Caco-2 (cell line): ENCODE data around the gene GRAMD2B. TPM values are rescaled to one million over a fixed set of nuclear protein-coding genes. Genes with fewer than 3 reads are reported as not detected.

Source experiments
- BruUV-seq: library from RNA; stranded (reverse); fragments of 400-500 nt; replicated peaks from 2 replicates; lab custom pipeline; 2021; lab: Mats Ljungman, UMichigan
- CTCF ChIA-PET: fragments of 300-600 bp; sonication (Branson Sonifier 250); formaldehyde crosslinking; loops from one replicate; lab custom pipeline; 2022; ENCODE audit warnings: antibody characterized with exemption; lab: Charles Lee
- POLR2A ChIA-PET: fragments of 300-600 bp; sonication (Branson Sonifier 250); formaldehyde crosslinking; loops from one replicate; lab custom pipeline; 2022; ENCODE audit warnings: antibody characterized with exemption; lab: Charles Lee
- DNase-seq, 2 experiments: peaks; one replicate each; pipeline versions ENCODE4 v3.0.0 to v3.0.0-alpha.2; 2020 to 2022
- H3K27me3 ChIP-seq: replicated peaks from 2 replicates; pipeline ENCODE4 v1.6.0; 2011; ENCODE audit warnings: low read length; ENCODE audit not compliant: control insufficient read depth, insufficient read depth
- H3K36me3 ChIP-seq: 2 replicates; pipeline ENCODE4 v1.5.1; 2011; ENCODE audit warnings: low read length; ENCODE audit not compliant: control insufficient read depth, insufficient read depth
- H3K4me1 ChIP-seq: fragments of 250-450 bp; sonication (Bioruptor Pico); 2 replicates; pipeline ENCODE4 v1.5.1; 2020; ENCODE audit warnings: mild to moderate bottlenecking
- H3K4me3 ChIP-seq: 2 replicates; pipeline ENCODE4 v1.5.1; 2011; ENCODE audit warnings: low read depth, mild to moderate bottlenecking, control low read depth, low read length
- H3K9me3 ChIP-seq: fragments of 250-450 bp; sonication (Bioruptor Pico); 2 replicates; pipeline ENCODE4 v1.5.1; 2020; ENCODE audit warnings: mild to moderate bottlenecking, moderate library complexity
- H3K27ac Mint-ChIP-seq: one replicate; pipeline ENCODE4 v1.8.0; 2022; ENCODE audit warnings: mixed read lengths; ENCODE audit not compliant: unreplicated experiment
- H3K27me3 Mint-ChIP-seq: one replicate; pipeline ENCODE4 v1.8.0; 2022; ENCODE audit warnings: mixed read lengths; ENCODE audit not compliant: insufficient read depth, unreplicated experiment
- H3K36me3 Mint-ChIP-seq: one replicate; pipeline ENCODE4 v1.8.0; 2022; ENCODE audit warnings: mild to moderate bottlenecking, mixed read lengths; ENCODE audit not compliant: insufficient read depth, unreplicated experiment
- H3K4me1 Mint-ChIP-seq: one replicate; pipeline ENCODE4 v1.8.0; 2022; ENCODE audit warnings: low read depth, mixed read lengths; ENCODE audit not compliant: unreplicated experiment
- H3K4me3 Mint-ChIP-seq: one replicate; pipeline ENCODE4 v1.8.0; 2022; ENCODE audit warnings: mild to moderate bottlenecking, moderate library complexity, mixed read lengths; ENCODE audit not compliant: unreplicated experiment
- H3K9me3 Mint-ChIP-seq: one replicate; pipeline ENCODE4 v1.8.0; 2022; ENCODE audit warnings: mixed read lengths; ENCODE audit not compliant: unreplicated experiment
- intact Hi-C: fragments of 100-400 bp; cut with micrococcal nuclease; formaldehyde crosslinking; loops from one replicate; pipeline ENCODE4 v1.10.0; 2022; ENCODE audit not compliant: unreplicated experiment
- total RNA-seq: library from RNA; stranded (reverse); gene quantifications from 2 replicates; pipeline ENCODE4 v1.2.3, GENCODE V29; 2022
- TF ChIP-seq, protein P1 (sequence below), 2 experiments: fragments of 200-600 bp in 1 of 2; IDR thresholded peaks; 1 replicate in 1 of 2; 2 replicates in 1 of 2; pipeline versions ENCODE4 v1.5.1 to v1.8.0; 2011 to 2022; ENCODE audit warnings: antibody characterized with exemption in 1 of 2, control low read depth in 1 of 2, inconsistent platforms in 1 of 2, low read depth in 1 of 2, low read length in 1 of 2, mild to moderate bottlenecking in 1 of 2, moderate library complexity in 1 of 2; ENCODE audit not compliant: insufficient read depth in 1 of 2, severe bottlenecking in 1 of 2, unreplicated experiment in 1 of 2

Gene GRAMD2B
- total RNA-seq, 1 experiment from 2014 or later = 3.0 TPM

DNA sequence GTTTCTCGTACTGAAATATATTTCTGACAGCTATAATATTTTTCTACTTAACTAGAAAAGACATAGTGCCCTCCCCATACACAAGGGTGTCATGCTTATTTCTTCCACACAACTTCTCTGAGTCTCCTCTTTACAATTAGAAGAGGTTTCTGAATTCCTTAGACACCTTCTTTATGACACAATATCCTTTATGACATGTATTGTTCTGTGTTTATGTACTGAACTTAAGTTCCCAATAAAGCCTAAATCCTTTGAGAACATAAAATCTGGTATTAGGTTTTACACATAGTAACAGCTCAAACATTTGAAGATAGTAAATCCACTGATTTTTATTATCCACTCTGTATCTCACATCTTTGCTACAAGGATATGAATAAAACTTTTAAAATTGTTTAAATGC lies 32.5 kb downstream of the GRAMD2B start:
- no peak overlapping the region for H3K4me3 Mint-ChIP-seq
- Histone ChIP-seq H3K27me3 (no peaks in the 10 kb centered on the region), H3K4me3 (no peak overlapping the region), H3K9me3 (no peaks in the 10 kb centered on the region), H3K4me1 (no peaks in the 10 kb centered on the region), H3K36me3 (no peaks in the 10 kb centered on the region; the same call in 1 of the 2 replicates)
- CTCF ChIA-PET = no interaction called here
- DNase-seq = no peak
- H3K36me3 Mint-ChIP-seq = no peaks in the 10 kb centered on the region
- no TSS peak for BruUV-seq
- intact Hi-C loops = no loop called here
- peaks cover 10% of the 10 kb centered on the region for H3K4me1 Mint-ChIP-seq
- TF ChIP-seq, protein P1, sequence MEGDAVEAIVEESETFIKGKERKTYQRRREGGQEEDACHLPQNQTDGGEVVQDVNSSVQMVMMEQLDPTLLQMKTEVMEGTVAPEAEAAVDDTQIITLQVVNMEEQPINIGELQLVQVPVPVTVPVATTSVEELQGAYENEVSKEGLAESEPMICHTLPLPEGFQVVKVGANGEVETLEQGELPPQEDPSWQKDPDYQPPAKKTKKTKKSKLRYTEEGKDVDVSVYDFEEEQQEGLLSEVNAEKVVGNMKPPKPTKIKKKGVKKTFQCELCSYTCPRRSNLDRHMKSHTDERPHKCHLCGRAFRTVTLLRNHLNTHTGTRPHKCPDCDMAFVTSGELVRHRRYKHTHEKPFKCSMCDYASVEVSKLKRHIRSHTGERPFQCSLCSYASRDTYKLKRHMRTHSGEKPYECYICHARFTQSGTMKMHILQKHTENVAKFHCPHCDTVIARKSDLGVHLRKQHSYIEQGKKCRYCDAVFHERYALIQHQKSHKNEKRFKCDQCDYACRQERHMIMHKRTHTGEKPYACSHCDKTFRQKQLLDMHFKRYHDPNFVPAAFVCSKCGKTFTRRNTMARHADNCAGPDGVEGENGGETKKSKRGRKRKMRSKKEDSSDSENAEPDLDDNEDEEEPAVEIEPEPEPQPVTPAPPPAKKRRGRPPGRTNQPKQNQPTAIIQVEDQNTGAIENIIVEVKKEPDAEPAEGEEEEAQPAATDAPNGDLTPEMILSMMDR (IDR thresholded peaks at IDR 0.05; ENCODE audit: insufficient read depth in 1 of 2, low read depth in 1 of 2, low read length in 1 of 2, severe bottlenecking in 1 of 2, unreplicated experiment in 1 of 2) = no peak
- no peak overlapping the region for H3K27ac Mint-ChIP-seq
- POLR2A ChIA-PET = interaction anchor here (0.5 kb wide), 1 partner anchor 10 kb away, joined by 4 read pairs; no protein-coding TSS in a partner anchor
- no peaks in the 10 kb centered on the region for H3K9me3 Mint-ChIP-seq
- H3K27me3 Mint-ChIP-seq = no peaks in the 10 kb centered on the region

- Histone ChIP-seq H3K9me3 (no peaks in the 10 kb centered on the region), H3K4me3 (no peak overlapping the region), H3K27me3 (no peaks in the 10 kb centered on the region), H3K36me3 (no peaks in the 10 kb centered on the region; the same call in 1 of the 2 replicates), H3K4me1 (no peaks in the 10 kb centered on the region)
- peaks cover 10% of the 10 kb centered on the region for H3K4me1 Mint-ChIP-seq
- POLR2A ChIA-PET = no interaction called here
- no peak overlapping the region for H3K27ac Mint-ChIP-seq
- no peak overlapping the region for H3K4me3 Mint-ChIP-seq
- CTCF ChIA-PET = no interaction called here
- BruUV-seq = no TSS peak
- no peak for DNase-seq
- no peaks in the 10 kb centered on the region for H3K27me3 Mint-ChIP-seq
- intact Hi-C loops = no loop called here
- TF ChIP-seq, protein P1 (IDR thresholded peaks at IDR 0.05; ENCODE audit: insufficient read depth in 1 of 2, low read depth in 1 of 2, low read length in 1 of 2, severe bottlenecking in 1 of 2, unreplicated experiment in 1 of 2) = no peak
- no peaks in the 10 kb centered on the region for H3K36me3 Mint-ChIP-seq
- H3K9me3 Mint-ChIP-seq = no peaks in the 10 kb centered on the region
Observed at GRCh38 chr5:126456217-126456820, 33.1 kb downstream of the GRAMD2B start.

- TF ChIP-seq, protein P1 (IDR thresholded peaks at IDR 0.05; ENCODE audit: insufficient read depth in 1 of 2, low read depth in 1 of 2, low read length in 1 of 2, severe bottlenecking in 1 of 2, unreplicated experiment in 1 of 2) = no peak
- Mint-ChIP-seq H3K27ac (no peak overlapping the region), H3K4me3 (no peak overlapping the region), H3K36me3 (no peaks in the 10 kb centered on the region), H3K9me3 (no peaks in the 10 kb centered on the region), H3K4me1 (peaks cover 24% of the 10 kb centered on the region), H3K27me3 (no peaks in the 10 kb centered on the region)
- DNase-seq = no peak
- Histone ChIP-seq H3K36me3 (no peaks in the 10 kb centered on the region), H3K27me3 (no peaks in the 10 kb centered on the region), H3K4me1 (peaks cover 9% of the 10 kb centered on the region; the same call in 1 of the 2 replicates), H3K4me3 (no peak overlapping the region), H3K9me3 (no peaks in the 10 kb centered on the region)
- ChIA-PET CTCF (interaction anchor here (0.5 kb wide), 1 partner anchor 15 kb away, joined by 3 read pairs; no protein-coding TSS in a partner anchor), POLR2A (no interaction called here)
- no TSS peak for BruUV-seq
- intact Hi-C loops = no loop called here
Observed at GRCh38 chr5:126460459-126460858, 37.2 kb downstream of the GRAMD2B start.
